PC-3 (cell line): ENCODE results near the gene PRR16.

Experiments used
- CTCF ChIP-seq: fragments of 300-600 bp; sonication (generic); conservative IDR thresholded peaks from 2 replicates; pipeline ENCODE4 v1.5.1; 2017; ENCODE audit warnings: antibody characterized with exemption, low read depth, mild to moderate bottlenecking, low read length
- EZH2 ChIP-seq: fragments of 300-600 bp; sonication (generic); IDR thresholded peaks from one replicate; pipeline ENCODE4 v1.6.1; 2017; ENCODE audit warnings: antibody characterized with exemption, mild to moderate bottlenecking, low read length; ENCODE audit not compliant: unreplicated experiment
- EZH2phosphoT487 ChIP-seq: fragments of 300-600 bp; sonication (generic); IDR thresholded peaks from 2 replicates; pipeline ENCODE4 v1.6.1; 2018; ENCODE audit warnings: mild to moderate bottlenecking, antibody characterized with exemption, low read length, borderline replicate concordance

GRCh38 chr5:120734033-120734432 is 269.9 kb downstream of the PRR16 start:
- TF ChIP-seq CTCF, result no peak
- TF ChIP-seq EZH2phosphoT487, result no peak
- no peak for TF ChIP-seq EZH2
